ENCODE results near the gene ETV3. TPM values are rescaled to one million over a fixed set of nuclear protein-coding genes. Genes with fewer than 3 reads are reported as not detected.

ETV3 gene
- total and polyA plus RNA-seq, 2 of the 13 experiments (the other 11 are each of a cell fraction or from before 2014, with no cell fraction given): 4.2 to 5.8 TPM

DNA sequence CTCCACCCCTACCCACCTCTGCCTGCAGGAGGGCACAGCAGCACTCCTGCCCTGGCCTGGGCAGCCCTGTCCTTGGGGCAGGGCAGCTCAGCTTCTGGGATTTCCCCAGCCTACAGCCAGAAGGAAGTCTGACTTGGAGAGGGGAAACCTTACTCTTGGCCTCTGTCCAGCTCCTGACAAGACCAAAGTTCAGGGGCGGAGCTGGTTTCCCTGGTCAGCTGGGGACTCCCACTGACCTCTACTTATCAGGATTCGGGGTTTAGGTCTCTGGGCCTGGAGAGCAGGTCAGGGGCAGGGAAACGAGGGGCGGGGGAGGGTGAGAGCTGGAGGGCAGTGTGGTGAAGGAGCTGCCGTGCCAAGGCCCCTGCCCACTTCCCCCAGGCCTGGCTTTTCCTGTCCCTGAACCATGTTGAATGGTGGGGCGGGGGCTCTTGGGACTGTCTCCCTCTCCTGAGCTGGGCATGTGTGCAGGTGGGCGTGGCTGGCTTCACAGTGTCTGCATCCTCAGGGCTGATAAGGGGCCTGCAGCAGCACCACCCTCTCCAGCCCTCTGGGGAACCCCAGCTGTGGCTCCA lies 16.8 kb upstream of the ETV3 start (continued):
- TF ChIP-seq, protein P1, sequence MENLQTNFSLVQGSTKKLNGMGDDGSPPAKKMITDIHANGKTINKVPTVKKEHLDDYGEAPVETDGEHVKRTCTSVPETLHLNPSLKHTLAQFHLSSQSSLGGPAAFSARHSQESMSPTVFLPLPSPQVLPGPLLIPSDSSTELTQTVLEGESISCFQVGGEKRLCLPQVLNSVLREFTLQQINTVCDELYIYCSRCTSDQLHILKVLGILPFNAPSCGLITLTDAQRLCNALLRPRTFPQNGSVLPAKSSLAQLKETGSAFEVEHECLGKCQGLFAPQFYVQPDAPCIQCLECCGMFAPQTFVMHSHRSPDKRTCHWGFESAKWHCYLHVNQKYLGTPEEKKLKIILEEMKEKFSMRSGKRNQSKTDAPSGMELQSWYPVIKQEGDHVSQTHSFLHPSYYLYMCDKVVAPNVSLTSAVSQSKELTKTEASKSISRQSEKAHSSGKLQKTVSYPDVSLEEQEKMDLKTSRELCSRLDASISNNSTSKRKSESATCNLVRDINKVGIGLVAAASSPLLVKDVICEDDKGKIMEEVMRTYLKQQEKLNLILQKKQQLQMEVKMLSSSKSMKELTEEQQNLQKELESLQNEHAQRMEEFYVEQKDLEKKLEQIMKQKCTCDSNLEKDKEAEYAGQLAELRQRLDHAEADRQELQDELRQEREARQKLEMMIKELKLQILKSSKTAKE (CRISPR knock-in tag; IDR thresholded peaks at IDR 0.05; ENCODE audit: borderline replicate concordance): no peak
- no peak for TF ChIP-seq RELA (CRISPR knock-in tag; IDR thresholded peaks at IDR 0.05)
- TF ChIP-seq DNMT1 (CRISPR knock-in tag; IDR thresholded peaks at IDR 0.05): no peak
- TF ChIP-seq, protein P2, sequence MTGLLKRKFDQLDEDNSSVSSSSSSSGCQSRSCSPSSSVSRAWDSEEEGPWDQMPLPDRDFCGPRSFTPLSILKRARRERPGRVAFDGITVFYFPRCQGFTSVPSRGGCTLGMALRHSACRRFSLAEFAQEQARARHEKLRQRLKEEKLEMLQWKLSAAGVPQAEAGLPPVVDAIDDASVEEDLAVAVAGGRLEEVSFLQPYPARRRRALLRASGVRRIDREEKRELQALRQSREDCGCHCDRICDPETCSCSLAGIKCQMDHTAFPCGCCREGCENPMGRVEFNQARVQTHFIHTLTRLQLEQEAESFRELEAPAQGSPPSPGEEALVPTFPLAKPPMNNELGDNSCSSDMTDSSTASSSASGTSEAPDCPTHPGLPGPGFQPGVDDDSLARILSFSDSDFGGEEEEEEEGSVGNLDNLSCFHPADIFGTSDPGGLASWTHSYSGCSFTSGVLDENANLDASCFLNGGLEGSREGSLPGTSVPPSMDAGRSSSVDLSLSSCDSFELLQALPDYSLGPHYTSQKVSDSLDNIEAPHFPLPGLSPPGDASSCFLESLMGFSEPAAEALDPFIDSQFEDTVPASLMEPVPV (CRISPR knock-in tag; IDR thresholded peaks at IDR 0.05): no peak
- TF ChIP-seq SETDB1 (CRISPR knock-in tag; IDR thresholded peaks at IDR 0.05; ENCODE audit: borderline replicate concordance): no peak
- no peak for TF ChIP-seq EP300 (IDR thresholded peaks at IDR 0.05; ENCODE audit: low read depth in 2 of 2, low read length in 2 of 2)
- TF ChIP-seq EP300 (CRISPR knock-in tag; IDR thresholded peaks at IDR 0.05; ENCODE audit: borderline replicate concordance): no peak
- no peak for TF ChIP-seq ZNF232 (CRISPR knock-in tag; IDR thresholded peaks at IDR 0.05; ENCODE audit: borderline replicate concordance)
- 0 out of 2 replicates have a peak, but pooled peaks have one; percentile 22 for TF ChIP-seq KDM2A (CRISPR knock-in tag; IDR thresholded peaks at IDR 0.05; ENCODE audit: borderline replicate concordance, low read depth)
- TF ChIP-seq TOPORS (CRISPR knock-in tag; IDR thresholded peaks at IDR 0.05): no peak
- TF ChIP-seq, protein P3, sequence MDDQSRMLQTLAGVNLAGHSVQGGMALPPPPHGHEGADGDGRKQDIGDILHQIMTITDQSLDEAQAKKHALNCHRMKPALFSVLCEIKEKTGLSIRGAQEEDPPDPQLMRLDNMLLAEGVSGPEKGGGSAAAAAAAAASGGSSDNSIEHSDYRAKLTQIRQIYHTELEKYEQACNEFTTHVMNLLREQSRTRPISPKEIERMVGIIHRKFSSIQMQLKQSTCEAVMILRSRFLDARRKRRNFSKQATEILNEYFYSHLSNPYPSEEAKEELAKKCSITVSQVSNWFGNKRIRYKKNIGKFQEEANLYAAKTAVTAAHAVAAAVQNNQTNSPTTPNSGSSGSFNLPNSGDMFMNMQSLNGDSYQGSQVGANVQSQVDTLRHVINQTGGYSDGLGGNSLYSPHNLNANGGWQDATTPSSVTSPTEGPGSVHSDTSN (CRISPR knock-in tag; IDR thresholded peaks at IDR 0.05; ENCODE audit: borderline replicate concordance): no peak
- peak; percentile 55; the same call in 1 of the 2 replicates for TF ChIP-seq MED1 (CRISPR knock-in tag; IDR thresholded peaks at IDR 0.05)
- TF ChIP-seq PPARG (CRISPR knock-in tag; conservative IDR thresholded peaks at IDR 0.05): 0 out of 2 replicates have a peak, but pooled peaks have one; percentile 21
- no peak for TF ChIP-seq CBX5 (CRISPR knock-in tag; IDR thresholded peaks at IDR 0.05; ENCODE audit: borderline replicate concordance)
- no peak for TF ChIP-seq FOSL2 (CRISPR knock-in tag; IDR thresholded peaks at IDR 0.05)
- TF ChIP-seq ZNF558 (CRISPR knock-in tag; IDR thresholded peaks at IDR 0.05; ENCODE audit: borderline replicate concordance): no peak
- TF ChIP-seq, protein P4, sequence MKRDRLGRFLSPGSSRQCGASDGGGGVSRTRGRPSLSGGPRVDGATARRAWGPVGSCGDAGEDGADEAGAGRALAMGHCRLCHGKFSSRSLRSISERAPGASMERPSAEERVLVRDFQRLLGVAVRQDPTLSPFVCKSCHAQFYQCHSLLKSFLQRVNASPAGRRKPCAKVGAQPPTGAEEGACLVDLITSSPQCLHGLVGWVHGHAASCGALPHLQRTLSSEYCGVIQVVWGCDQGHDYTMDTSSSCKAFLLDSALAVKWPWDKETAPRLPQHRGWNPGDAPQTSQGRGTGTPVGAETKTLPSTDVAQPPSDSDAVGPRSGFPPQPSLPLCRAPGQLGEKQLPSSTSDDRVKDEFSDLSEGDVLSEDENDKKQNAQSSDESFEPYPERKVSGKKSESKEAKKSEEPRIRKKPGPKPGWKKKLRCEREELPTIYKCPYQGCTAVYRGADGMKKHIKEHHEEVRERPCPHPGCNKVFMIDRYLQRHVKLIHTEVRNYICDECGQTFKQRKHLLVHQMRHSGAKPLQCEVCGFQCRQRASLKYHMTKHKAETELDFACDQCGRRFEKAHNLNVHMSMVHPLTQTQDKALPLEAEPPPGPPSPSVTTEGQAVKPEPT (CRISPR knock-in tag; IDR thresholded peaks at IDR 0.05; ENCODE audit: low read depth): no peak
- TF ChIP-seq CBX2 (IDR thresholded peaks at IDR 0.05; ENCODE audit: low read depth, low read length): no peak
- TF ChIP-seq CBX2 (CRISPR knock-in tag; IDR thresholded peaks at IDR 0.05; ENCODE audit: low read depth): no peak
- TF ChIP-seq MEF2D (CRISPR knock-in tag; IDR thresholded peaks at IDR 0.05): no peak
